Large intestine (tissue), 3 donors: ENCODE data around the gene ASMT. TPM values are rescaled to one million over a fixed set of nuclear protein-coding genes. Genes with fewer than 3 reads are reported as not detected.

ENCODE experiments used
- DNase-seq, 2 donors: peaks; one replicate each; pipeline versions ENCODE4 v3.0.0 to v3.0.0-alpha.2; 2013
- H3K27ac ChIP-seq: one replicate; pipeline ENCODE4 v1.5.1; 2013; ENCODE audit warnings: low read length
- H3K27me3 ChIP-seq: 2 replicates; pipeline ENCODE4 v1.6.1; 2013; ENCODE audit warnings: low read length; ENCODE audit not compliant: control insufficient read depth, insufficient read depth
- H3K36me3 ChIP-seq: 2 replicates; pipeline ENCODE4 v1.6.1; 2013; ENCODE audit warnings: low read length; ENCODE audit not compliant: control insufficient read depth, insufficient read depth
- H3K4me1 ChIP-seq: one replicate; pipeline ENCODE4 v1.6.1; 2013; ENCODE audit warnings: low read length; ENCODE audit not compliant: control insufficient read depth, insufficient read depth
- H3K4me3 ChIP-seq: one replicate; pipeline ENCODE4 v1.5.1; 2013; ENCODE audit warnings: low read length
- H3K9me3 ChIP-seq: one replicate; pipeline ENCODE4 v1.6.1; 2013; ENCODE audit warnings: mild to moderate bottlenecking, low read depth, low read length, moderate library complexity; ENCODE audit not compliant: control insufficient read depth
- WGBS: methylation state at CpG from one replicate; pipeline ENCODE4 v1.1.5; 2013; ENCODE audit warnings: low lambda C conversion rate; ENCODE audit not compliant: insufficient coverage; 5-methylcytosine and 5-hydroxymethylcytosine counted together
- polyA plus RNA-seq: library from polyadenylated mRNA; unstranded; fragments of 120-200 nt; gene quantifications from one replicate; pipeline ENCODE4 v1.2.1, GENCODE V29; 2013

Gene ASMT
- polyA plus RNA-seq, 1 donor = not detected

GRCh38 chrX:1598021-1598875, 16.6 kb upstream of the ASMT start:
- no CpG with 5 or more reads among the region's 50 CpGs for WGBS
- H3K27me3 ChIP-seq = no peaks in the 10 kb centered on the region
- H3K4me3 ChIP-seq = no peak overlapping the region
- no peak for DNase-seq
- H3K4me1 ChIP-seq = peaks cover 7% of the 10 kb centered on the region
- H3K36me3 ChIP-seq = peaks cover 92% of the 10 kb centered on the region
- no peak overlapping the region for H3K27ac ChIP-seq
- peaks cover 32% of the 10 kb centered on the region for H3K9me3 ChIP-seq

- 100% methylated on average over 5 of the region's 57 CpGs for WGBS
- peaks cover 86% of the 10 kb centered on the region for H3K36me3 ChIP-seq
- H3K9me3 ChIP-seq = peaks cover 32% of the 10 kb centered on the region
- H3K4me1 ChIP-seq = no peaks in the 10 kb centered on the region
- DNase-seq = no peak
- H3K27ac ChIP-seq = no peak overlapping the region
- no peak overlapping the region for H3K4me3 ChIP-seq
- no peaks in the 10 kb centered on the region for H3K27me3 ChIP-seq
These were observed 15.7 kb upstream of the ASMT start for GRCh38 chrX:1598876-1599790.

- Histone ChIP-seq H3K27ac (no peak overlapping the region), H3K9me3 (peaks cover 32% of the 10 kb centered on the region), H3K27me3 (no peaks in the 10 kb centered on the region), H3K4me1 (no peaks in the 10 kb centered on the region), H3K36me3 (peaks cover 85% of the 10 kb centered on the region), H3K4me3 (no peak overlapping the region)
- no peak for DNase-seq
- no CpG with 5 or more reads among the region's 36 CpGs for WGBS
These were observed 15.0 kb upstream of the ASMT start for GRCh38 chrX:1599791-1600405.

GRCh38 chrX:1600406-1601050, 14.3 kb upstream of the ASMT start:
- peaks cover 79% of the 10 kb centered on the region for H3K36me3 ChIP-seq
- no CpG with 5 or more reads among the region's 52 CpGs for WGBS
- DNase-seq = no peak

GRCh38 chrX:1601051-1601767, 13.7 kb upstream of the ASMT start:
- WGBS = no CpG with 5 or more reads among the region's 58 CpGs
- no peaks in the 10 kb centered on the region for H3K27me3 ChIP-seq
- peaks cover 72% of the 10 kb centered on the region for H3K36me3 ChIP-seq
- H3K4me1 ChIP-seq = no peaks in the 10 kb centered on the region
- no peak for DNase-seq
- peaks cover 32% of the 10 kb centered on the region for H3K9me3 ChIP-seq
- H3K4me3 ChIP-seq = no peak overlapping the region
- H3K27ac ChIP-seq = no peak overlapping the region

More at GRCh38 chrX:1600406-1601050, 14.3 kb upstream of the ASMT start:
- Histone ChIP-seq H3K4me1 (no peaks in the 10 kb centered on the region), H3K27ac (no peak overlapping the region), H3K27me3 (no peaks in the 10 kb centered on the region), H3K9me3 (peaks cover 32% of the 10 kb centered on the region), H3K4me3 (no peak overlapping the region)

- no peak for DNase-seq
- no peaks in the 10 kb centered on the region for H3K4me1 ChIP-seq
- no CpG with 5 or more reads among the region's 15 CpGs for WGBS
- H3K9me3 ChIP-seq = peaks cover 32% of the 10 kb centered on the region
- no peak overlapping the region for H3K4me3 ChIP-seq
- H3K36me3 ChIP-seq = peaks cover 69% of the 10 kb centered on the region
- no peak overlapping the region for H3K27ac ChIP-seq
- H3K27me3 ChIP-seq = no peaks in the 10 kb centered on the region
These were observed 13.1 kb upstream of the ASMT start for GRCh38 chrX:1601768-1602085.

- Histone ChIP-seq H3K27ac (no peak overlapping the region), H3K9me3 (peaks cover 32% of the 10 kb centered on the region), H3K4me3 (no peak overlapping the region), H3K4me1 (no peaks in the 10 kb centered on the region), H3K36me3 (peaks cover 63% of the 10 kb centered on the region), H3K27me3 (no peaks in the 10 kb centered on the region)
- 100% methylated on average over 5 of the region's 12 CpGs for WGBS
- DNase-seq = no peak
These were observed 12.6 kb upstream of the ASMT start for GRCh38 chrX:1602299-1602698.

GRCh38 chrX:1606496-1606895, 8.4 kb upstream of the ASMT start:
- H3K4me1 ChIP-seq = no peaks in the 10 kb centered on the region
- no peak overlapping the region for H3K27ac ChIP-seq
- no peak for DNase-seq
- no peaks in the 10 kb centered on the region for H3K27me3 ChIP-seq
- 100% methylated on average over 5 of the region's 11 CpGs for WGBS
- peaks cover 6% of the 10 kb centered on the region for H3K9me3 ChIP-seq
- H3K36me3 ChIP-seq = peaks cover 22% of the 10 kb centered on the region
- H3K4me3 ChIP-seq = no peak overlapping the region

GRCh38 chrX:1609311-1609710, 5.5 kb upstream of the ASMT start:
- no CpG with 5 or more reads among the region's 11 CpGs for WGBS

More at GRCh38 chrX:1609311-1609710, 5.5 kb upstream of the ASMT start:
- H3K4me3 ChIP-seq = no peak overlapping the region
- peaks cover 2% of the 10 kb centered on the region for H3K36me3 ChIP-seq
- H3K4me1 ChIP-seq = no peaks in the 10 kb centered on the region
- H3K27me3 ChIP-seq = no peaks in the 10 kb centered on the region
- H3K27ac ChIP-seq = no peak overlapping the region
- H3K9me3 ChIP-seq = peaks cover 3% of the 10 kb centered on the region
- DNase-seq = no peak
